ENCODE measurements around the gene CCDC136.

Gene CCDC136

GRCh38 chr7:128777156-128778123 is 14.3 kb upstream of the CCDC136 start:
- DNase-seq, result no peak

GRCh38 chr7:128778946-128779345 is 12.8 kb upstream of the CCDC136 start:
- DNase-seq, result no peak

- no peak for DNase-seq
These were observed 10.6 kb upstream of the CCDC136 start for GRCh38 chr7:128781126-128781525.

GRCh38 chr7:128781851-128782250 is 9.9 kb upstream of the CCDC136 start:
- DNase-seq, result no peak

- DNase-seq, result peak; percentile 14 to 30
These were observed 8.5 kb upstream of the CCDC136 start for GRCh38 chr7:128783143-128783861.

GRCh38 chr7:128785738-128786137 is 6.0 kb upstream of the CCDC136 start:
- no peak for DNase-seq

- no peak for DNase-seq
These were observed 3.0 kb upstream of the CCDC136 start for GRCh38 chr7:128788446-128789412.

- DNase-seq, result no peak
These were observed 1.3 kb upstream of the CCDC136 start for GRCh38 chr7:128790315-128791041.

GRCh38 chr7:128791972-128792327 is 182 bp downstream of the CCDC136 start:
- DNase-seq, result no peak

GRCh38 chr7:128792471-128793180 is 858 bp downstream of the CCDC136 start:
- no peak for DNase-seq

GRCh38 chr7:128793181-128793547 is 1.4 kb downstream of the CCDC136 start:
- no peak for DNase-seq

GRCh38 chr7:128794020-128794419 is 2.3 kb downstream of the CCDC136 start:
- peak in 1 of 2 experiments; percentile 19 for DNase-seq

- no peak for DNase-seq
These were observed 2.7 kb downstream of the CCDC136 start for GRCh38 chr7:128794436-128794835.

- no peak for DNase-seq
These were observed 3.4 kb downstream of the CCDC136 start for GRCh38 chr7:128795129-128795528.

- no peak for DNase-seq
These were observed 4.6 kb downstream of the CCDC136 start for GRCh38 chr7:128796327-128796726.

GRCh38 chr7:128799451-128799850 is 7.7 kb downstream of the CCDC136 start:
- DNase-seq, result no peak

- DNase-seq, result no peak
These were observed 8.8 kb downstream of the CCDC136 start for GRCh38 chr7:128800567-128800966.

- no peak for DNase-seq
These were observed 9.2 kb downstream of the CCDC136 start for GRCh38 chr7:128801003-128801402.

GRCh38 chr7:128801667-128802418 is 10.1 kb downstream of the CCDC136 start:
- no peak for DNase-seq

GRCh38 chr7:128804484-128804883 is 12.7 kb downstream of the CCDC136 start:
- no peak for DNase-seq

GRCh38 chr7:128805225-128805624 is 13.5 kb downstream of the CCDC136 start:
- DNase-seq, result no peak

Data from activated CD4-positive, alpha-beta T cell treated with anti-CD3 and anti-CD28 coated beads, Interleukin-2, amount 50 U/mL, for 48 hours (primary cell).